Caco-2 (cell line): ENCODE data around the gene SIL1. TPM values are rescaled to one million over a fixed set of nuclear protein-coding genes. Genes with fewer than 3 reads are reported as not detected.
"Not testable (repeated sequence)": the region's sequence is repeated elsewhere in the genome, so short reads cannot be mapped to it uniquely, and the experiment has no call there.

Experiments used
- BruUV-seq: library from RNA; stranded (reverse); fragments of 400-500 nt; replicated peaks from 2 replicates; lab custom pipeline; 2021; lab: Mats Ljungman, UMichigan
- CTCF ChIA-PET: fragments of 300-600 bp; sonication (Branson Sonifier 250); formaldehyde crosslinking; loops from one replicate; lab custom pipeline; 2022; ENCODE audit warnings: antibody characterized with exemption; lab: Charles Lee
- POLR2A ChIA-PET: fragments of 300-600 bp; sonication (Branson Sonifier 250); formaldehyde crosslinking; loops from one replicate; lab custom pipeline; 2022; ENCODE audit warnings: antibody characterized with exemption; lab: Charles Lee
- DNase-seq, 2 experiments: peaks; one replicate each; pipeline versions ENCODE4 v3.0.0 to v3.0.0-alpha.2; 2020 to 2022
- H3K27me3 ChIP-seq: replicated peaks from 2 replicates; pipeline ENCODE4 v1.6.0; 2011; ENCODE audit warnings: low read length; ENCODE audit not compliant: control insufficient read depth, insufficient read depth
- H3K36me3 ChIP-seq: 2 replicates; pipeline ENCODE4 v1.5.1; 2011; ENCODE audit warnings: low read length; ENCODE audit not compliant: control insufficient read depth, insufficient read depth
- H3K4me1 ChIP-seq: fragments of 250-450 bp; sonication (Bioruptor Pico); 2 replicates; pipeline ENCODE4 v1.5.1; 2020; ENCODE audit warnings: mild to moderate bottlenecking
- H3K4me3 ChIP-seq: 2 replicates; pipeline ENCODE4 v1.5.1; 2011; ENCODE audit warnings: low read depth, mild to moderate bottlenecking, control low read depth, low read length
- H3K9me3 ChIP-seq: fragments of 250-450 bp; sonication (Bioruptor Pico); 2 replicates; pipeline ENCODE4 v1.5.1; 2020; ENCODE audit warnings: mild to moderate bottlenecking, moderate library complexity
- H3K27ac Mint-ChIP-seq: one replicate; pipeline ENCODE4 v1.8.0; 2022; ENCODE audit warnings: mixed read lengths; ENCODE audit not compliant: unreplicated experiment
- H3K27me3 Mint-ChIP-seq: one replicate; pipeline ENCODE4 v1.8.0; 2022; ENCODE audit warnings: mixed read lengths; ENCODE audit not compliant: insufficient read depth, unreplicated experiment
- H3K36me3 Mint-ChIP-seq: one replicate; pipeline ENCODE4 v1.8.0; 2022; ENCODE audit warnings: mild to moderate bottlenecking, mixed read lengths; ENCODE audit not compliant: insufficient read depth, unreplicated experiment
- H3K4me1 Mint-ChIP-seq: one replicate; pipeline ENCODE4 v1.8.0; 2022; ENCODE audit warnings: low read depth, mixed read lengths; ENCODE audit not compliant: unreplicated experiment
- H3K4me3 Mint-ChIP-seq: one replicate; pipeline ENCODE4 v1.8.0; 2022; ENCODE audit warnings: mild to moderate bottlenecking, moderate library complexity, mixed read lengths; ENCODE audit not compliant: unreplicated experiment
- H3K9me3 Mint-ChIP-seq: one replicate; pipeline ENCODE4 v1.8.0; 2022; ENCODE audit warnings: mixed read lengths; ENCODE audit not compliant: unreplicated experiment
- intact Hi-C: fragments of 100-400 bp; cut with micrococcal nuclease; formaldehyde crosslinking; loops from one replicate; pipeline ENCODE4 v1.10.0; 2022; ENCODE audit not compliant: unreplicated experiment
- total RNA-seq: library from RNA; stranded (reverse); gene quantifications from 2 replicates; pipeline ENCODE4 v1.2.3, GENCODE V29; 2022
- TF ChIP-seq, protein P1 (sequence below), 2 experiments: fragments of 200-600 bp in 1 of 2; IDR thresholded peaks; 1 replicate in 1 of 2; 2 replicates in 1 of 2; pipeline versions ENCODE4 v1.5.1 to v1.8.0; 2011 to 2022; ENCODE audit warnings: antibody characterized with exemption in 1 of 2, control low read depth in 1 of 2, inconsistent platforms in 1 of 2, low read depth in 1 of 2, low read length in 1 of 2, mild to moderate bottlenecking in 1 of 2, moderate library complexity in 1 of 2; ENCODE audit not compliant: insufficient read depth in 1 of 2, severe bottlenecking in 1 of 2, unreplicated experiment in 1 of 2

SIL1 gene
- total RNA-seq, 1 experiment from 2014 or later, result 29.7 TPM

DNA sequence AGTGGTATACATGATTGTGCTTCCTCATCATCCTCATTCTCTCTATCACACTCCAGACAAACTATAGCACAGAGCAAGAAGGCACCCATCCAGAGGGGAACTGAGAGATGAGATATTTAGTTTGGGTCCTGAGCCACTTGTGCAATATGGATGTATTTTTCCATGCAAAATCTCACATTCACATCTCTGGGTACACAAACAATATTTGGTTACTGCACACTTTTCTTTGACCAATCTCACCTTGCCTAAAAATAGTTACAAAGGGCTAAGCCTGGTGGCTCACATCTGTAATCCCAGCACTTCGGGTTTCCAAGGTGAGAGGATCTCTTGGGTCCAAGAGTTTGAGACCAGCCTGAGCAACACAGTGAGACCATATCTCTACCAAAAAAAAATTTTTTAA, 120.3 kb downstream of the SIL1 start:
- TF ChIP-seq, protein P1, sequence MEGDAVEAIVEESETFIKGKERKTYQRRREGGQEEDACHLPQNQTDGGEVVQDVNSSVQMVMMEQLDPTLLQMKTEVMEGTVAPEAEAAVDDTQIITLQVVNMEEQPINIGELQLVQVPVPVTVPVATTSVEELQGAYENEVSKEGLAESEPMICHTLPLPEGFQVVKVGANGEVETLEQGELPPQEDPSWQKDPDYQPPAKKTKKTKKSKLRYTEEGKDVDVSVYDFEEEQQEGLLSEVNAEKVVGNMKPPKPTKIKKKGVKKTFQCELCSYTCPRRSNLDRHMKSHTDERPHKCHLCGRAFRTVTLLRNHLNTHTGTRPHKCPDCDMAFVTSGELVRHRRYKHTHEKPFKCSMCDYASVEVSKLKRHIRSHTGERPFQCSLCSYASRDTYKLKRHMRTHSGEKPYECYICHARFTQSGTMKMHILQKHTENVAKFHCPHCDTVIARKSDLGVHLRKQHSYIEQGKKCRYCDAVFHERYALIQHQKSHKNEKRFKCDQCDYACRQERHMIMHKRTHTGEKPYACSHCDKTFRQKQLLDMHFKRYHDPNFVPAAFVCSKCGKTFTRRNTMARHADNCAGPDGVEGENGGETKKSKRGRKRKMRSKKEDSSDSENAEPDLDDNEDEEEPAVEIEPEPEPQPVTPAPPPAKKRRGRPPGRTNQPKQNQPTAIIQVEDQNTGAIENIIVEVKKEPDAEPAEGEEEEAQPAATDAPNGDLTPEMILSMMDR (IDR thresholded peaks at IDR 0.05; ENCODE audit: insufficient read depth in 1 of 2, low read depth in 1 of 2, low read length in 1 of 2, severe bottlenecking in 1 of 2, unreplicated experiment in 1 of 2), result no peak
- Mint-ChIP-seq H3K36me3 (no peaks in the 10 kb centered on the region), H3K4me3 (no peak overlapping the region), H3K27me3 (no peaks in the 10 kb centered on the region), H3K9me3 (no peaks in the 10 kb centered on the region), H3K27ac (no peak overlapping the region), H3K4me1 (peaks cover 11% of the 10 kb centered on the region)
- intact Hi-C loops, result loop anchor here (5.0 kb wide), 1 partner anchor 184 kb away; no protein-coding TSS in a partner anchor
- Histone ChIP-seq H3K9me3 (no peaks in the 10 kb centered on the region), H3K4me1 (peaks cover 15% of the 10 kb centered on the region), H3K36me3 (no peaks in the 10 kb centered on the region), H3K27me3 (no peaks in the 10 kb centered on the region), H3K4me3 (no peak overlapping the region)
- CTCF ChIA-PET, result no interaction called here
- no peak for DNase-seq
- BruUV-seq, result no TSS peak
- POLR2A ChIA-PET, result interaction anchor here (0.5 kb wide), 1 partner anchor 284 kb away, joined by 4 read pairs; no protein-coding TSS in a partner anchor

DNA sequence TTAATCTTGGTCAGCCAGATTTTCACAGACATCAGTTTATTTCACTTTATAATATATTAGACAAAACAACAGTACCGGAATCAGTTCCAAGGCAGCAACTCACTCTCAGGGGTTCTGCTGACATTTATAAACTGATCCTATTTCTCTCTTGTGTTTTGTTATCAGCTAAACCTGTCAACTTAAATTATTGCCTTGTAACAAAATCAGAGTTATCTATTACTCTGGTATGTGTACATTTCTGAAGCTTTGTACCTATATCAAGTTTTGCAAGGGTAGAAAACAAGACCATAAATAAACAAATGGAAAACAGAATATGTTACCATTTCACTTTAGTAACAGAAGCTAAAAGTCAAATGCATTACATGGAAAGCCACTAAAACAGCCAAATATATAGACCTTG, 122.1 kb downstream of the SIL1 start:
- no peaks in the 10 kb centered on the region for H3K36me3 Mint-ChIP-seq
- H3K4me3 Mint-ChIP-seq, result no peak overlapping the region
- intact Hi-C loops, result loop anchor here (5.0 kb wide), 1 partner anchor 186 kb away; no protein-coding TSS in a partner anchor
- TF ChIP-seq, protein P1 (IDR thresholded peaks at IDR 0.05; ENCODE audit: insufficient read depth in 1 of 2, low read depth in 1 of 2, low read length in 1 of 2, severe bottlenecking in 1 of 2, unreplicated experiment in 1 of 2), result no peak
- H3K36me3 ChIP-seq, result no peaks in the 10 kb centered on the region
- peaks cover 11% of the 10 kb centered on the region for H3K4me1 Mint-ChIP-seq
- no peak overlapping the region for H3K4me3 ChIP-seq
- no peaks in the 10 kb centered on the region for H3K27me3 ChIP-seq
- no peaks in the 10 kb centered on the region for H3K9me3 Mint-ChIP-seq
- CTCF ChIA-PET, result no interaction called here
- no peaks in the 10 kb centered on the region for H3K9me3 ChIP-seq
- H3K27me3 Mint-ChIP-seq, result no peaks in the 10 kb centered on the region
- POLR2A ChIA-PET, result no interaction called here
- peaks cover 15% of the 10 kb centered on the region for H3K4me1 ChIP-seq
- no peak overlapping the region for H3K27ac Mint-ChIP-seq
- BruUV-seq, result no TSS peak
- no peak for DNase-seq

GRCh38 chr5:139075066-139076050, 122.8 kb downstream of the SIL1 start:
- Mint-ChIP-seq H3K27me3 (no peaks in the 10 kb centered on the region), H3K4me1 (peaks cover 11% of the 10 kb centered on the region), H3K9me3 (no peaks in the 10 kb centered on the region), H3K4me3 (no peak overlapping the region), H3K27ac (no peak overlapping the region), H3K36me3 (no peaks in the 10 kb centered on the region)
- BruUV-seq, result no TSS peak
- TF ChIP-seq, protein P1 (IDR thresholded peaks at IDR 0.05; ENCODE audit: insufficient read depth in 1 of 2, low read depth in 1 of 2, low read length in 1 of 2, severe bottlenecking in 1 of 2, unreplicated experiment in 1 of 2), result no peak
- intact Hi-C loops, result loop anchor here (5.0 kb wide), 1 partner anchor 187 kb away; no protein-coding TSS in a partner anchor
- Histone ChIP-seq H3K27me3 (no peaks in the 10 kb centered on the region), H3K4me3 (no peak overlapping the region), H3K9me3 (no peaks in the 10 kb centered on the region), H3K36me3 (no peaks in the 10 kb centered on the region), H3K4me1 (peaks cover 15% of the 10 kb centered on the region)
- CTCF ChIA-PET, result no interaction called here
- POLR2A ChIA-PET, result no interaction called here
- no peak for DNase-seq

- POLR2A ChIA-PET, H3K36me3 ChIP-seq, H3K9me3 ChIP-seq, H3K27ac Mint-ChIP-seq, H3K27me3 Mint-ChIP-seq, intact Hi-C loops, H3K4me3 ChIP-seq, H3K36me3 Mint-ChIP-seq, CTCF ChIA-PET, H3K4me3 Mint-ChIP-seq, H3K27me3 ChIP-seq, BruUV-seq, DNase-seq, H3K9me3 Mint-ChIP-seq: not testable (repeated sequence)
- peaks cover 15% of the 10 kb centered on the region for H3K4me1 ChIP-seq
- H3K4me1 Mint-ChIP-seq, result peaks cover 11% of the 10 kb centered on the region
Measured at GRCh38 chr5:139073956-139074355, 124.2 kb downstream of the SIL1 start.
